ENCODE data around the gene CCDC12. TPM values are rescaled to one million over a fixed set of nuclear protein-coding genes. Genes with fewer than 3 reads are reported as not detected.

CCDC12 gene
- polyA plus RNA-seq, 1 of the 3 experiments (the other 2 are of a cell fraction) = 105 TPM

GRCh38 chr3:46955801-46956259 lies 20.7 kb downstream of the CCDC12 start:
- Histone ChIP-seq H3K9me3 (no peaks in the 10 kb centered on the region), H3K4me1 (ENCODE audit: control insufficient read depth in 1 of 2, insufficient read depth in 2 of 2, low read depth in 1 of 2, low read length in 1 of 2) (peaks cover 11 to 61% of the 10 kb centered on the region in 2 experiments; a peak in 2 of 4 replicates), H3K36me3 (replicated peaks in 1 of 2; ENCODE audit: control insufficient read depth in 1 of 2, insufficient read depth in 2 of 2, low read length in 1 of 2) (no peaks in the 10 kb centered on the region), H3K27me3 (ENCODE audit: insufficient read depth) (no peaks in the 10 kb centered on the region), H3K9me2 (no peaks in the 10 kb centered on the region), H3K4me2 (no peak overlapping the region), H3F3A (replicated peaks; ENCODE audit: insufficient read depth) (no peaks in the 10 kb centered on the region), H3K9ac (no peak overlapping the region), H3K4me3 (ENCODE audit: low read depth in 2 of 2, low read length in 1 of 2) (no peak overlapping the region), H3K79me2 (ENCODE audit: insufficient read depth) (peaks cover 97% of the 10 kb centered on the region), H3K27ac (ENCODE audit: low read depth in 2 of 2, low read length in 1 of 2) (peak overlapping the region in 1 of 2 experiments; percentile 81; a peak in 2 of 4 replicates), H2AFZ (ENCODE audit: low read depth) (no peak overlapping the region), H4K20me1 (ENCODE audit: insufficient read depth) (peaks cover 95% of the 10 kb centered on the region)
- DNase-seq = peak; percentile 45
- WGBS (ENCODE audit: low lambda C conversion rate) = 87% methylated on average over 3 of the region's 3 CpGs
- ChIA-PET POLR2A (no interaction called here), CTCF (interaction anchor here (0.8 to 5.6 kb wide), 4 partner anchors 20 to 89 kb away, joined by 4 to 25 read pairs (median 6); no protein-coding TSS in a partner anchor)
- 0 out of 4 replicates have a peak, but pooled peaks of 1 of the 2 experiments have one; percentile 18 for TF ChIP-seq EP300 (IDR thresholded peaks at IDR 0.05; ENCODE audit: borderline replicate concordance in 1 of 2, low read depth in 1 of 2, low read length in 1 of 2)
- TF ChIP-seq CHD2 (IDR thresholded peaks at IDR 0.05; ENCODE audit: low read length, partially characterized antibody) = peak; percentile 19
- peak; percentile 70 for TF ChIP-seq GATA2 (CRISPR knock-in tag; IDR thresholded peaks at IDR 0.05)
- no peak for TF ChIP-seq TCF12 (IDR thresholded peaks at IDR 0.05)
- no peak for TF ChIP-seq MXI1 (IDR thresholded peaks at IDR 0.05; ENCODE audit: low read depth, low read length)

- no peaks in the 10 kb centered on the region for H3K9me2 ChIP-seq
- H3F3A ChIP-seq (replicated peaks; ENCODE audit: insufficient read depth) = no peaks in the 10 kb centered on the region
- H3K4me2 ChIP-seq = no peak overlapping the region
- no peak for DNase-seq
- no peaks in the 10 kb centered on the region for H3K27me3 ChIP-seq (ENCODE audit: insufficient read depth)
- 95% methylated on average over 5 of the region's 5 CpGs for WGBS (ENCODE audit: low lambda C conversion rate)
- H2AFZ ChIP-seq (ENCODE audit: low read depth) = no peak overlapping the region
- H3K9ac ChIP-seq = no peak overlapping the region
- no peaks in the 10 kb centered on the region for H3K9me3 ChIP-seq
- H3K4me1 ChIP-seq (ENCODE audit: control insufficient read depth in 1 of 2, insufficient read depth in 2 of 2, low read depth in 1 of 2, low read length in 1 of 2) = peaks cover 4 to 54% of the 10 kb centered on the region in 2 experiments; a peak in 2 of 4 replicates
- ChIA-PET POLR2A (no interaction called here), CTCF (interaction anchor here (1.9 kb wide), 1 partner anchor 32 kb away, joined by 6 read pairs; no protein-coding TSS in a partner anchor)
- peak overlapping the region in 1 of 2 experiments; percentile 81; a peak in 2 of 4 replicates for H3K27ac ChIP-seq (ENCODE audit: low read depth in 2 of 2, low read length in 1 of 2)
- no peaks in the 10 kb centered on the region for H3K36me3 ChIP-seq (replicated peaks in 1 of 2; ENCODE audit: control insufficient read depth in 1 of 2, insufficient read depth in 2 of 2, low read length in 1 of 2)
- H3K79me2 ChIP-seq (ENCODE audit: insufficient read depth) = peaks cover 98% of the 10 kb centered on the region
- H3K4me3 ChIP-seq (ENCODE audit: low read depth in 2 of 2, low read length in 1 of 2) = no peak overlapping the region
- H4K20me1 ChIP-seq (ENCODE audit: insufficient read depth) = peaks cover 95% of the 10 kb centered on the region
- TF ChIP-seq SMC3 (IDR thresholded peaks at IDR 0.05; ENCODE audit: low read depth, low read length) (no peak), ELF1 (IDR thresholded peaks at IDR 0.05) (no peak), CHD2 (IDR thresholded peaks at IDR 0.05; ENCODE audit: low read length, partially characterized antibody) (no peak), EZH2phosphoT487 (IDR thresholded peaks at IDR 0.05; ENCODE audit: borderline replicate concordance, low read depth) (no peak), TCF12 (IDR thresholded peaks at IDR 0.05) (no peak), NRF1 (IDR thresholded peaks at IDR 0.05; ENCODE audit: low read depth, low read length) (no peak), SIN3A (IDR thresholded peaks at IDR 0.05; ENCODE audit: borderline replicate concordance, low read depth, low read length) (no peak)
Measured at GRCh38 chr3:46955157-46955556, 21.4 kb downstream of the CCDC12 start.

- H3K27me3 ChIP-seq (ENCODE audit: insufficient read depth) = no peaks in the 10 kb centered on the region
- POLR2A ChIA-PET = no interaction called here
- H3K27ac ChIP-seq (ENCODE audit: low read depth in 2 of 2, low read length in 1 of 2) = peak overlapping the region in 1 of 2 experiments; percentile 23; a peak in 1 of 4 replicates
- H3K9ac ChIP-seq = no peak overlapping the region
- TF ChIP-seq USF2 (IDR thresholded peaks at IDR 0.05; ENCODE audit: borderline replicate concordance, low read depth, low read length) = no peak
- TF ChIP-seq TAF1 (IDR thresholded peaks at IDR 0.05; ENCODE audit: borderline replicate concordance, low read depth, low read length) = no peak
- TF ChIP-seq MAX (IDR thresholded peaks at IDR 0.05; ENCODE audit: low read depth) = no peak
- no peak for TF ChIP-seq PBX3 (IDR thresholded peaks at IDR 0.05)
- DNase-seq = no peak
- no peaks in the 10 kb centered on the region for H3K9me2 ChIP-seq
- peaks cover 95% of the 10 kb centered on the region for H4K20me1 ChIP-seq (ENCODE audit: insufficient read depth)
- no peaks in the 10 kb centered on the region for H3K36me3 ChIP-seq (replicated peaks in 1 of 2; ENCODE audit: control insufficient read depth in 1 of 2, insufficient read depth in 2 of 2, low read length in 1 of 2)
- no peak overlapping the region for H3K4me2 ChIP-seq
- H3K4me1 ChIP-seq (ENCODE audit: control insufficient read depth in 1 of 2, insufficient read depth in 2 of 2, low read depth in 1 of 2, low read length in 1 of 2) = peaks cover 2 to 50% of the 10 kb centered on the region in 2 experiments; a peak in 2 of 4 replicates
- CTCF ChIA-PET = interaction anchor here (1.9 kb wide), 1 partner anchor 31 kb away, joined by 6 read pairs; no protein-coding TSS in a partner anchor
- no peak overlapping the region for H2AFZ ChIP-seq (ENCODE audit: low read depth)
- no peaks in the 10 kb centered on the region for H3F3A ChIP-seq (replicated peaks; ENCODE audit: insufficient read depth)
- H3K4me3 ChIP-seq (ENCODE audit: low read depth in 2 of 2, low read length in 1 of 2) = no peak overlapping the region
- 86% methylated on average over 3 of the region's 3 CpGs for WGBS (ENCODE audit: low lambda C conversion rate)
- H3K79me2 ChIP-seq (ENCODE audit: insufficient read depth) = peaks cover 98% of the 10 kb centered on the region
- H3K9me3 ChIP-seq = no peaks in the 10 kb centered on the region
Measured at GRCh38 chr3:46954178-46954577, 22.4 kb downstream of the CCDC12 start.

Data from SK-N-SH (cell line).